ENCODE measurements around the gene DESI2.

The DESI2 gene

DNA sequence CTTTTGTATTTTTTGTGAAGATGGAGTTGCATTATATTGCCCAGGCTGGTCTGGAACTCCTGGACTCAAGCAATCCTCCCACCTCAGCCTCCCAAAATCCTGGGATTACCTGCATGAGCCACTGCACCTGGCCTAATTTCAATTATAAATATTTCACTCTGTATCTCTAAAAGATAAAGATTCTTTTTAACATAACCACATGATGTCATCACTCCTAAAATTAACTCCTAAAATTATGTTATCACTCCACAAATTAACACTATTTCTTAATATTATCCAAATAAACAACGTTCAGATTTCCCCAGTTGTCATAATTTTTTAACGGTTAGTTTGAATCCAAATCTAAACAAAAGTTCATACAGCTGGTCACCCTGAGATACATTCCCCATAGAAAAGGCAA is 43.0 kb downstream of the DESI2 start:
- no peak overlapping the region for H3K4me3 ChIP-seq (ENCODE audit: low read length)
- DNase-seq (ENCODE audit: low read depth, low spot score): no peak

DNA sequence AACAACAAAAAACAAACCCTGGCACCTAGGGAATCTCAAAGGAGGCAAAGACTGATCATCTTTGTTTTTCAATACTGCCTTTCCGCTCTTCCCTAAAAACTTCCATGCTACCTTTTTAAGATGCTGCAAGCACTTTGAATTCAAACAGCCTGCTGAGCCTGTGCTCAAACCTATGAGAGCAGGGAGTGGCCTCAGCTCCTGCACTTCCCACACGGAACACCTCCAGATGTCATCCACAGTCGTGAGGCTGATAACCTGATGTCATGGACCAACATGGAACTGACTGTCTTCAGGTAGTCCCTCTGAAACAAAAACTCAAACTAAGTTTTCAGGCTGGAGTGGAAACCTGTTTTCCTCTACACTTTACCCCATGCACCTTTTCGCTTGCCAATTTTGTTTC is 46.8 kb downstream of the DESI2 start:
- no peak overlapping the region for H3K4me3 ChIP-seq (ENCODE audit: low read length)
- no peak for DNase-seq (ENCODE audit: low read depth, low spot score)

DNA sequence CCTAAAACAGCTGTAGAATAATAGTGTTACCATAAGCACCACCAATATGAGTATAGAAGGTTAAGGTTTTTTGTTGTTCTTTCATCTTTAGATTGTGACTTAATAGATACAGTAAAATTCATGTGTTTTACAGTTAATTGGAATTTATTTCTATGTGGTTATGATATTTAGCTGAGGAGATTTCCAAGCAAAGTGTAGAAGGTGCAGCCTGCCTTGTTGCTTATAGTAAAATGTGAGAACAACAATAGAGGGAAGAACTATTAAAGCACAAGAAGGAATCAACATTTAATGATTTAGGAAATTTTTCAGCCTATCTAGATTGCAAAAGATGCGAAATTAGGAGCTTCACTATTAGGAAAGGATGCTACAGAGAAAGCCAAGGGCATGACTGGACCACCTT is 47.9 kb downstream of the DESI2 start:
- DNase-seq (ENCODE audit: low read depth, low spot score): no peak
- no peak overlapping the region for H3K4me3 ChIP-seq (ENCODE audit: low read length)

DNA sequence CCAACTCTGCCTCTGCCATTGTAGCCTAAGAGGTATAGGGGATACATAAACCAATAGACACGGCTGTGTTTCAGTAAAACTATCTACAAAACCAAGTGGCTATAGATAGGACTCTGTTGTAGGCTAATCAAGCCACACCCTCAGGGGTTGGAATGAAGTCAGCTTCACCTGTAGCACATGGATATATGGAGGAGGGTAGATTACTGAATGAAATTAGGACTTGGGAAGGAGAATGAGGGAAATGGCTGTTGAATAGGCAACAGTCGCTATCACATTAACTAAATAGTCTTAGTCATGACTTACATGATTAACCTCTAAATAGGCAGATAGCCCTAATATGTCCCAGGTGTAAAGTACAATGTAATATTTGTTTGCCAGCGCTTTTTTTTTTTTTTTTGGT is 49.7 kb downstream of the DESI2 start:
- no peak overlapping the region for H3K4me3 ChIP-seq (ENCODE audit: low read length)
- DNase-seq (ENCODE audit: low read depth, low spot score): no peak

DNA sequence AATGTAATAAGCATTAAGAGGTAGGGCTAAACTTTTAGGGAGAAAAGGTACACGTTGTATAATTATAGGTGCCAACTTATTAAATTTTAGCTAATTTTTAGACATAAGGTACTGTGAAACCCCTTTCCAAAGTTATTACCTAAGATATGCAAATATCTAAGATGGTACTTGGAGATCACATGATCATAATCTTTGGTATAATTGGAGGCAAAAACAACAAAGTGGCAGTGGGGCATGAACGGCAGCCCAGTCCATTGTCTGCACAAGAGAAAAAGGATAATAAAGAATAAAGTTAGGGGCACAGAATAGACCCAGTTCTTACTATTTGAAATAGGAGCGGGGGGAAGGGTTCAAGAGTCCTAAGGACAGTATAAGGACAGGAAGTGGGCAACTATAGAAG is 51.2 kb downstream of the DESI2 start:
- DNase-seq (ENCODE audit: low read depth, low spot score): no peak
- no peak overlapping the region for H3K4me3 ChIP-seq (ENCODE audit: low read length)

DNA sequence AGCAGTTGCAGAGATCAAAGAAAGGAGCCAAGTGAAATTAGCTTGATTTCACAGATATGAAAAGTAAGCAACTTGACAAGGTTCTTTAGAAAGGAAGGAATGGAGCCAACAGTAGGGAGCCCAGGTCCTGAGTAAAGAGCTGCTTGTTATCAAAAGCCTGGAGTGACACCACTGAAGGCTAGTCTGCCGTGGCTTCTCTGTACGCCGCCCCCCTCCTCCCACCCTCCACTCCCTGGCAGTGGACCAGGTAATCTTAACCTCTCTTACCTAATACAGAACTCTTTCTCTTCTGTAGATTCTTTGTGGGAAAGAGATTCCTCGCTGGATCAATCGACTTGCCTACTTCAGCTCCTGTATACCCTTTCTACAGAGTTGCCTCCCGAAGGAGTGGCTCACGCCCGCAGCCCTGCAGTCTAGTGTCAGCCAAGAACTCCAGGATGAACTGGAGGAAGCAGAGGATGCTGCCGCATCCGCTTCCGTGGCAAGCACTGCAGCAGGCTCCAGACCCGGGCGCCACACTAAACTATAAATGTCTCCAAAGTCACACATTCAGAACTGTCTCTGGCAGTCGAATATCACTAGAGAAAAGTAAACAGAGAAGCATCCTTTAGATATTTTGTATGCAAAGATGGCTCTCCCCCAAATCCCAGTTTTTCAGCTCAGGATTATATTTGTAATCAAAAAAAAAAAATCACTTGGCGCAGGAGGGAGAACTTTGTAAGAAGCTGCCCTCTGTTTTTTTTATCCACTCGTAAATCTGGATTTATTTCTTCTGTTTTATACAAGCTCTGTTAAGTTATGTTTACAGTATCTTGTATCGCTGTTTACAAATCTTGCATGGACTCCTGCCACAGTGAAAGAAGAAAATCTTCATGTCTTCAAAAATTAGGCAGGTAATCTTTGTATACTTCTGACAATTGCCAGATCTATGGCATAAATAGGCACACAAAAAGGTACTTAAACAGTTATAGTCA is 52.6 kb downstream of the DESI2 start:
- DNase-seq (ENCODE audit: low read depth, low spot score): no peak

DNA sequence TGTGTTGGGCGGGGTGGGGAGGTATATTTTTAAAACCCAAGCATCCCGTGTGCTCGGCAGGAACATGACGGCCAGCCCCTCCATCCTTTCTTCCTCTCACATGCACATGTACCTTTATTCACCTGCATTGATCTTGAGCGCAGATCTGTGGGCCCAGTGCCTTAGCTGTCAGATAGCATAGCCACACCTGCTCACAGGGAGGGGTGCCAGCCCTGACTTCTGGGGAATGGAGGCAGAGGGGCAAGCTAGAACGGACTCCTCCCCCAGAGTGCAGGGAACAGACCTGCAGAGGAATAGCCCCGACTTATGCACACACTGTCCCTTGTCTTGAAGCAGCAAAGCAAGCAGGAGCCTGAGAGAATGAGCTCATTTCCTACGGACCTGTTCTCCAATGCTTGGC is 56.1 kb downstream of the DESI2 start:
- no peak overlapping the region for H3K4me3 ChIP-seq (ENCODE audit: low read length)
- DNase-seq (ENCODE audit: low read depth, low spot score): no peak

More for the DNA sequence above, 52.6 kb downstream of the DESI2 start:
- no peak overlapping the region for H3K4me3 ChIP-seq (ENCODE audit: low read length)

DNA sequence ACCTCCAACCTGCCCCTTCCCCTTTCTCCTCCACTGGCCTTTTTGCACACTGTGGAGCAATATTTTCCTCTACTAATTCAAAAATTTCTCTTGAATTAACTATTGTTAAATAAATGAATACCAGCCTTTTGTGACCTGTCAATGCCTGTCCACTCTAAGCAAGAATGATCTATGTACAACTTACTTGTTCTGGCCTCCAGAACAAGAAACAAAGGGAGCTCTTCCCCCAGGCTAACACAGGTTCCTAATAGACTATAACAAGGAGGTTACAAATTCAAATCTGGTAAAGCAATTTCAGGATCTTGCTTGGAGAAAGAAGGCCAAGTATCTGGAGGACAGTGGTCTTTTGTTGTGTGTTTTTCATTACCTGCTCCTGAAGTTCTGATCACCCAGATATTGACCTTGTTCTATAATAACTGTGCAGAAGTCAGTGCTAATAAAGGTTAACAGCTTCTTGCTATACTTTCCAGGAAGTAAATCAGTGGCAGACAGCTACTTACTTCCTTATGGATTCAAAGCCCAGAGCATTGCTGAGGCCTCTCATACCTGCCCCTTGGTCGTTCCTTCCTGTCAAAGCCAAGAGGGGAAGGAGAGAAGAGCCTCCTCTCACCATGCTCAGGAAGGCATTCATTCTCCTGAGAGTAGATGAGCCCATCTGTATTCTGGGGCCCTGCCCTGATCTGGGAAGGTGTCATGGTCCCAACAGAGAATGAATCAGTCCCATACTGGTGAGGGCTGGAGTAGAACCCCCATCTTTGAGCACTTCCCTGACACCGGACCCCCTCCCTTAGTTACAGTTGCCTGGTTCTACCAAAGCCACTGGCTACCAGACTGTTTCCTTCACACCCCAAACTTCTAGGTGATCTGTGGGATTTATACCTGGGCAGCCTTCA is 56.8 kb downstream of the DESI2 start:
- no peak overlapping the region for H3K4me3 ChIP-seq (ENCODE audit: low read length)
- no peak for DNase-seq (ENCODE audit: low read depth, low spot score)

DNA sequence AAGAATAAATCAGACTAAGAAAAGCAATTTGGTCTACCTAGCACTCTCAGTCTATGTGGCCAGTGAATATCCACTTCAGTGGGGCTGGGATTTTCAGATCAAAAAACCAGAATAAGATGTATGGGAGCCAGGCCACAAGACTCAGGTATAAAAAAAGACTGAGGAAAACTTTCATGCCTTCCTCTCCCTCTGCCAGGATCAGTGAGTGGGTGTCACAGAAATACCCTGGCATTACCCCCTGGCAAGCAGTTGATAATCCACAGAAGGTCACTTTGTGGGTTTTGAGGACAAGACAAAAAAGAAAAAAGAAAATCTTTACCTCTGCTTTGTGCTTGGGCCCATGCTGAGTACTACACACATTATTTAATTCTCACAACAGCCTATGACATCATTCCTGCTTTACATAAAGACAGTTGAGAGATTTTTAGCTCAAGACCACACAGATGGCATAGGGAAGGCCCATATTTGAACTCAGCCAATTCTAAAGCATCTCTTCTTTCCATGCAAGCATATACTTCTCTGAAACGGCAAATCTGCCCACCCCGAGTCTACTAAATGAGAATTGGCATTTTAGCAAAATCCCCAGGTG is 57.6 kb downstream of the DESI2 start:
- no peak for DNase-seq (ENCODE audit: low read depth, low spot score)
- no peak overlapping the region for H3K4me3 ChIP-seq (ENCODE audit: low read length)

DNA sequence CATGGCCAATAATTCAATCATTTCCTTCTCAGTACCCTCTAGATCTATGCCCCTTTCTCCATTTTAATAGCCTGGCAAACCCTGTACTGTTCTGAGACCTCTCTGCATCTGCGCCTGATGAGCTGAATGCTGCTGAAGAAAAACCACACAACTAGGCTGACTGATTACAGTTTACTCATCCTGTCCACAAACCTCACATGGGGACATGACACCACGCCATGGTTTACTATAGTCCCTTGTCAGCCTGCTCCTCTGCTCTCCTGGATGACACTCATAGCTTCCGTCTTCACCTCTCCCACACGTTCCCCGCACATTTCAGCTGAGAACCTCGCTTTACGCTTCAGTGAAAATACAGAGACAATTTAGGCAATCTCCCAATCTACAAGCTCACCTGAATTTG is 59.7 kb downstream of the DESI2 start:
- DNase-seq (ENCODE audit: low read depth, low spot score): no peak

DNA sequence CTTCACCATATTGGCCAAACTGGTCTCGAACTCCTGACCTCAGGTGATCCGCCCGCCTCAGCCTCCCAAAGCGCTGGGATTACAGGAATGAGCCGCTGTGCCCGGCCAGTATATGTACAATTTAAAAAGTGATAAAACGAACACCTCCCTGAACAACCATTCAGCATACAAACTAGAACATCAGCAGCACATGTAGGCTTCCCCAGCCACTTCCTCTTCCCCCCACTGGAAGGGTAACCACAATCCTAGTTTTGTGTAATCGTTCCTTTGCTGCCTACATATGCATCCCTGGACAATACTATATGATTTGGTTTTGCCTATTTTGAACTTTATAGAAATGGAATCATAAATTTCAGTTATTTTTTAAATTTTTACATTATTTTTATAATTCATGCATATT is 60.4 kb downstream of the DESI2 start:
- no peak overlapping the region for H3K4me3 ChIP-seq (ENCODE audit: low read length)

More for the DNA sequence above, 59.7 kb downstream of the DESI2 start:
- no peak overlapping the region for H3K4me3 ChIP-seq (ENCODE audit: low read length)

DNA sequence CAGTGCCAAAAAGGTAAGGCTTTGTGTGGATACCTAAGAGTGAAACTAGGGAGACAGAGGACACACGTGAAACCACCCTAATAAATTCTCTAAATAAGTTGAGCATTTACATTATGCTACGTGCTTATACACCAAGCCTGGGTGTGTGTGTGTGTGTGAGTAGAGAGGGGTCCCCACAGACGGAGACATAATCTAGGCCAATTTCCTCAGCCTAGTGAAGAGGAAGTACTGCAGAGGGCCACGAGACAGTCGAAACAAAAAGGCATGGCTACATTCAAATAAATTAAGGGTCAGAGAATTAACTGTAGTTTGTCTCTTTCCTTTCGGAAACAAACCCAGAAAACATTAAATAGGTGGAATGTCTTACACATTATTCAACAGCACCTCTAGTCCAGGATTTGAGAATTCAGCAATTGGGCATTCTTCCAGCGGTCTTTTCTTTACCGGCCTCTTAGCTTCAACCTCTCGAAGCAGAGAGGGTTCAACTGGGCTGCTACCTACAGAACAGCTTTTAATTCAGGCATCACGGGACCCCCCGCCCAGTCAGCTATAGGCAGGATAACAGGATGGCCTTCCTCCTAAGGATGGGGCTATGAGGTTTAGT is 75.0 kb downstream of the DESI2 start:
- H3K4me3 ChIP-seq (ENCODE audit: low read length): no peak overlapping the region
- DNase-seq (ENCODE audit: low read depth, low spot score): no peak

More for the DNA sequence above, 60.4 kb downstream of the DESI2 start:
- no peak for DNase-seq (ENCODE audit: low read depth, low spot score)

DNA sequence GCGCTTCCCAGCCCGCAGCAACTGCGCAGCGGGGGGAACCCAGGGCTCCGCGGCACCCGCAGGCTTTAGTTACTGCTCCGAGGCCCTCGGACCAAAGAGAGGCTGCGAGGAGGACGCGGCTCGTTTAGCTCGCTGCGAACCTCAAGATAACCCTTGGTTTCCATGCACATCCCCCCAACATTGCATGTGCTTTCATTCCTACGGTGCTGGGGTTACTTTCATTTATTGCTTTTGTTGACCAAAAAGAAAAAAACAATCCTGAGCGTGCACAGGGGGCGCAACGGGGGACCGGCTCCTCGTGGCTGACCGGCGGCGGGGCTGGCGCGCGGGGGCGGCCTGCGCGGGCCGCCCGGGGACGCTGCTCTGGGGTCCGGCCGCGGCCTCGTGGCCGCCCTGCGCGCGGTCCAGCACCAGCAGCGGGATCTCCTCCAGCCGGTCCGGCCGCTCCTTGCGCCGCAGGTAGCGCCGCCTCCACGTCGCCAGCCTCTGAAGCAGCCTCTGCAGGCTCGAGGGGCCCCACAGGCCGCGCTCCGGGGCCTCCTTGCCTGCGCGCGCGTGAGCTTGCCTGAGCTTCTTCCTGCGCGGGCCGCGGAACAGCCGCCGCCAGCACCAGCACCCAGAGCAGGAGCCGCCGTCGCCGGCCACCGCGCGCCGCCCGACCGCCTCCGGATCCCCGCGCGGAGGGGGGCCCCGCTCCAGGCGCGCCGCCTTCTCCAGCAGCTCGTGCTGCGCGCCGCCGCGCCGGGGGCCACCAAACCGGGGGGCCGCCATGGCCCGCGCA is 77.4 kb downstream of the DESI2 start:
- H3K4me3 ChIP-seq (ENCODE audit: low read length): no peak overlapping the region
- no peak for DNase-seq (ENCODE audit: low read depth, low spot score)

DNA sequence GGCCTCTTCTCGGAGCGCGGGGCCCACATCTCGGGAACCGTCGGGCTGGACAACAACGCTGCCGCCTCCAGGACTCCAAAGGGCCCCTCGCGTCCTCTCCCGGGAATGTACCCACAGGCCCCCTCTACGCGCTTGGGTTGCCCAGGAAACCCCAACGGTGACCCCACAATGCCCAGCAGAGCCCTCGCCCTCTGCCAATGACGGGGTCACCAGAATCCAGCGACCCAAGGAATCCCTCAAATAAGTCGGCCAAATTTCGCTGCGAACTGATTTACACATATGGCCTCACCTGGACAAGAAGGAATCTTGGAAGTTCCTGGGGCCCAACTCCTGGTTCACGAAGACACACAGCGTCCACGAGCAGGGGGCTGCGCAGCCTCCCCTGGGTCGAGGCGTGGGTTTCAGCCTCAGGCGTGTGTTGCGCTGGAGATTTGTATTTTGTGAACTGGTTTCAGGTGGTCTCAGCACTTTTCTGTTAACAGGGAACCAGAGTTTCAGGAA is 78.1 kb downstream of the DESI2 start:
- no peak overlapping the region for H3K4me3 ChIP-seq (ENCODE audit: low read length)
- no peak for DNase-seq (ENCODE audit: low read depth, low spot score)

DNA sequence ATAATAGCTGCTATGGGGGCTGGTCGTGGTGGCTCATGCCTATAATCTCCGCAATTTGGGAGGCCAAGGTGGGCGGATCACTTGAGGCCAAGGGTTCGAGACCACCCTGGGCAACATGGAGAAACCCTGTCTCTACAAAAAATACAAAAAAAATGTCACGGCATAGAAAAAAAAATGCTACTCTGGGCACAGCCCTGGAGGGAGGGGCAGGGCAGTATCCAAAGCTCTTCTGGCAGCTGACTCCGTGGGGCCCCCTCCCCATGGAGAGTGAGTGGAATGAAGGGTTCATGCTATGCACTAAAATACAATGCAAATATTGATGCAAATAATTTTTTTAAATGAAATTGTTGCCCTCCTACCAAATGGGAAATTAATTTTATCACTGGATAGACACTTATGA is 78.7 kb downstream of the DESI2 start:
- no peak for DNase-seq (ENCODE audit: low read depth, low spot score)
- no peak overlapping the region for H3K4me3 ChIP-seq (ENCODE audit: low read length)

DNA sequence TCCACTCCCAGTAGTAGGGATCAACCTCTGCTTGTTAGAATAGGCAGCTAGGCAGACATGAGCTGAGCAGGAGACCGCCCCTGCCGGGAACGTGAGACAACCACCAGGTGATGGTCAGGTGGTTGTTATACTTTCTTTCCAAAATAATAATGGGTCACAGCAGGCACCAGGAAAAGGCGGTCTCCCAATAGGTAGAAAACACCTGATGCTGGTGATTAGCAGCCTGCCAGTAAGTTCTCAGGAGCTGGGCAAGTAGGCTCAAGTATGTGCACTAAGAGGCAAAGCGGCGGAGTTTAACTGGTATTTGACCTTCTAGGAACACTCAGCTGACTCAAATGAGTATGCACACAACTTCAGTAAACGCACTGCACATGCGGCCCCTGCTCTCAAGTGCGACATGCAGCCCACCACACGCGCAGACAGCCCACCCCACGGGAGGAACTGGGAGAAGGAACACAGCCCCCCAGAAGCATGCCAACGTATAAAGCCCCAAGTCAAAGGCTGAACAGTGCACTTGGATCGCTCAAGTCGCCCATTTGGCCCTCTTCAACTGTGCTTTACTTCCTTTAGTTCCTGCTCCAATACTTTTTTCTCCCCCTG is 80.0 kb downstream of the DESI2 start:
- H3K4me3 ChIP-seq (ENCODE audit: low read length): no peak overlapping the region
- DNase-seq (ENCODE audit: low read depth, low spot score): no peak

DNA sequence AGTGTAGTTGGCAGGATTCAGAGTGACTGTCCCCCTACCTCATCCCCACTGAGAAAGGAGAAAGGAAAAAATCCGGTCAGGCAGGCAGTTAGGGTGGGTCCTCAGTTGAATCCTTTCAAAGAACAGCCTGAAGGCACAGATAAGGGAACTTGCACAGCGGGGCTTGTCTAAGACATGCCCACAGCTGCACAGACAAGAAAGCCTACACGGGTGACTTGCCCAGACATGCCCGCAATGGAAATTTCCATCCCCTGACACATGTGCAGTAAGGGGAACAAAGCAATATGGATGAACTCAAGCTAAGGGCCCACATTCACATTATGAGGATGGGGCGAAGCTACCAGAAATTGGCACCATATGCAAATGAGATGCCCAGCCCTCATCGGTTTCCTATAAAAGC is 82.5 kb downstream of the DESI2 start:
- no peak for DNase-seq (ENCODE audit: low read depth, low spot score)
- no peak overlapping the region for H3K4me3 ChIP-seq (ENCODE audit: low read length)

Data from Jurkat, Clone E6-1 (cell line).